Renal cortical epithelial cell (primary cell): ENCODE measurements around the gene CHMP4A. TPM values are rescaled to one million over a fixed set of nuclear protein-coding genes. Genes with fewer than 3 reads are reported as not detected.
"Not testable (repeated sequence)": the region's sequence is repeated elsewhere in the genome, so short reads cannot be mapped to it uniquely, and the experiment has no call there.

ENCODE experiments used
- DNase-seq: peaks from one replicate; pipeline ENCODE4 v3.0.0-alpha.2; 2011; ENCODE audit warnings: low read depth
- total RNA-seq: library from RNA; depleted of rRNA; stranded (reverse); fragments of >200 nt; gene quantifications from 2 replicates; pipeline ENCODE4 v1.2.3, GENCODE V29; 2014

The CHMP4A gene
- total RNA-seq, 1 donor from 2014 or later = 65.1 TPM

DNA sequence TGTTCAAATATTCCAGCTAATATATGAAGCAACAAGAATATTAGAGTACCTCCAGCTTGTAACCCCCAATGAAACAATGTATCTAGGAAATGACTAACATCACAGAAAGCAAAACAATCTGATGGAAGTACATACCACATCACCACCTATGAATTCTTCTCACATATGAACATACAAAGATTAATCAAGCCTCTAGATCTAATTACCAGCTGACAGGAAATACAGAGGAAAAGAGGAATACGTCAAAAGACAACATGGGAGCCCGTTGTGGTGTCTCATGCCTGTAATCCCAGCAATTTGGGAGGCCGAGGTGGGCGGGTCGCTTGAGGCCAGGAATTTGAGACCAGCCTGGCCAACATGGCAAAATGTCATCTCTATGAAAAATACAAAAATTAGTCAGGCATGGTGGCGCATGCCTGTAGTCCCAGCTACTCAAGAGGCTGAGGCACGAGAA lies 11.4 kb upstream of the CHMP4A start:
- peak; percentile 60 for DNase-seq

DNA sequence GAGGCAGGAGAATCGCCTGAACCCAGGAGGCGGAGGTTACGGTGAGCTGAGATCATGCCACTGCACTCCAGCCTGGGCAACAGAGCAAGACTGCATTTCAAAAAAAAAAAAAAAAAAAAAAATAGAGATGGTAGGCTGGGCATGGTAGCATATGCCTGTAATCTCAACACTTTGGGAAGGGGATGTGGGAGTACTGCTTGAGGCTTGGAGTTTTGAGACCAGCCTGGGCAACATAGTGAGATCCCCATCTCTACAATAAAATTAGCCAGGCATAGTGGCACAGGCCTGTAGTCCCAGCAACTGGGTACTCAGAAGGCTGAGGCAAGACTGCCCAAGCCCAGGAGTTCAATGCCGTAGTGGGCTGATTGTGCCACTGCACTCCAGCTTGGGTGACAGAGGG lies 9.7 kb upstream of the CHMP4A start:
- not testable (repeated sequence) for DNase-seq

DNA sequence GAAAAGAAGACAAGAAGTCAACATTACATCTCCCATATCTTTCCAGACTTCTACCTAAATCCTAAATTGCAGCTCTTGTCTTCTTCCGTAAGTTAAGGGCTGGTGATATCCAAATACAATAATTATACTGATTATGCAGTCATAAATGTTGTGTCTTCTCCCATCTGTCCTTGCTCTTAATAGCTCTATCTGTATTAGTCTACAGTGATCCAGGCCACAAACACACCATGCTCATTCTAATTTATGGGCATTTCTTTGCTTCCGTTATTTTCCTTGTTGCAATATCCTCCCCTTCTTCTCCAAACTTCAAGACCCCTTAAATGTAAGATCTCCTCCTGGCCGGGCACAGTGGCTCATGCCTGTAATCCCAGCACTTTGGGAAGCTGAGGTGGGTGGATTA lies 6.2 kb upstream of the CHMP4A start:
- no peak for DNase-seq

DNA sequence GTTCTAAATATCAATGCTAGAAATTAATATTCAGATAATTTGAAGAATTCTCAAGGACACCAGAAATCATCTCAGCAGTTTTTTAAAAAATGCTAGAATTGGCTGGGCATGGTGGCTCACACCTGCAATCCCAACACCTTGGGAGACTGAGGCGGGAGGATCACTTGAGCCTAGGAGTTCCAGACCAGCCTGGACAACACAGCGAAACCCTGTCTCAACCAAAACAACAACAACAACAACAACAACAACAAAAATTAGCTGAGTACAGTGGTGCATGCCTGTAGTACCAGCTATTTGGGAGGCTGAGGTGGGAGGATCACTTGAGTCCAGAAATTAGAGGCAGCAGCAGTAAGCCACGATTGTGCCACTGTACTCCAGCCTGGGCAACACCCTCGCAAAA lies 5.8 kb upstream of the CHMP4A start:
- no peak for DNase-seq

DNA sequence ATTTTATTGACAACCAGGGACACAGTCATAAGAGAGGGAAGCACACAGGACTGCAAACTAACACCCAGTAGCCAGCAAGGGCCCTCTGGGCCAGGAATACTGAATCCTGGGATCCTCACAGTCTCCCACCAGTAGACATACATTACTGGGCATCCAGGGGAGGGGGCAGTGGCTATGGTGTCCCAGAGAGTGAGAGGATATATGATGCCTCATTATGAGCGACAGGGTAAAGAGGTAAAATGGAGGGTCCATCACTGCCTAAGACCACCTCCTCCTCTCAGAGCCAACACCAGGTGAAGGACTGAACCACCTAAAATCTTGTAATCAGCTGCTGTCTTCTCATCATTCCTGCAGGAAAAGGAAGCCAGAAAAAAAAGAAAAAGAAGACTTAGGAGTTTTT lies 3.6 kb upstream of the CHMP4A start:
- not testable (repeated sequence) for DNase-seq

DNA sequence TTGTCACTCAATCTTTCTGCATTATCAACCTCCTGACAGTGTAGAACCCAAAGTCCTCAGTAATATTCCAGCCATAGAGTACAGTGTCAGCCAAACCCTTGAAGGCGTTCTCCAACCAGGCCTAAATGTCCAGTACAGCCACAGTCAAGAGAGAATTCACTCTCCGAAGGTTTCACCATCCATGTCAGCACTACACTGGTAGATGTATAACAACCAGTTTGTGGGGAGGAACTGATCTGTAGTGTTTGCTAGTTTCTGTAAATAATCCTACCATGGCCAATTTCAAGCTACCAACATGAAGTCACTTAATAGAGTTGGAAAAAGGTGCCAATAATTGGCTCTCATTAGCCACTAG lies 3.0 kb upstream of the CHMP4A start:
- no peak for DNase-seq

DNA sequence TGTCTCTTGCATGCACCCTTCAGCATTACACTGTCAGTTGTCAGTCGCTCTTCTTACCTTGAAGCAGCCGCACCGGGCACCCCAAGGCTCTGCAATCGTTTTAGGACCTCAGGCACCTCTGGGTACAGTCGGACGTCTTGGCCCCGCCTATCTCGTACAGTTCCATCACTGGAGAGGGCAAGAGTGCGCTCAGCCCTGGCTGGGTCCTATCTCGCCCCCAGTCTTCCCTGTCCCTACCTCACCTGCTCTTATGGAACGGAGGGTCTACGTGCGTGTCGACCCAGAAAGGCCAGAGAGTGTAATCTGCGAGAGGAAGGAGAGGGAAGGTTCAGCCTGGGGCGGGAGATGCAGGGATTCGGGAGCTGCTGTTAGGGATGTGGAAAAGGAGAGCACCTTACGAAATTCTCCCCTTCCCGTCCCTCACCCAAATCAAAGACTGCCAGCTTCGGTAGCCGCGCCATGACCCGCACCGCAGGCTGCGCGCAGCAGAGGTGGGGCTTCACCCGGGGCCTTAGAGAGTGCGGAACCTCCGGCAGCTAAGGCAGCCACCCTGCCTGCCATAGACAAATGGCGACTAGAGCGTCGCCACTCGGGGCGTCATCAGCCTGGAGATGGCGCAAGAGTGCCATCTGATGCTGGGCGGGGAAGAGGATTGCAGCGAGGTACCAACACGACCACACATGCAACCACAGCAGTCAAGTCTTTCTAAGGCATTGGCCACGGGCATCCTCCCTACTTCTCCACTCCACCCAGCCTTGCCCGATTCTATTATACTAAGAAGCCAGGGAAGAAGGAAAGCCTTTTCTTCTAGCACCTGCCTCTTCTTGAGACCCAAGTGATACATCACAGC lies 2.4 kb upstream of the CHMP4A start, which contains the start of gene MDP1:
Gene MDP1, minus strand, starts transcription at position 572 of the 850 bp plus-strand sequence. Its CDS starts 111 bp downstream, at position 461.
- DNase-seq = peak; percentile 79

DNA sequence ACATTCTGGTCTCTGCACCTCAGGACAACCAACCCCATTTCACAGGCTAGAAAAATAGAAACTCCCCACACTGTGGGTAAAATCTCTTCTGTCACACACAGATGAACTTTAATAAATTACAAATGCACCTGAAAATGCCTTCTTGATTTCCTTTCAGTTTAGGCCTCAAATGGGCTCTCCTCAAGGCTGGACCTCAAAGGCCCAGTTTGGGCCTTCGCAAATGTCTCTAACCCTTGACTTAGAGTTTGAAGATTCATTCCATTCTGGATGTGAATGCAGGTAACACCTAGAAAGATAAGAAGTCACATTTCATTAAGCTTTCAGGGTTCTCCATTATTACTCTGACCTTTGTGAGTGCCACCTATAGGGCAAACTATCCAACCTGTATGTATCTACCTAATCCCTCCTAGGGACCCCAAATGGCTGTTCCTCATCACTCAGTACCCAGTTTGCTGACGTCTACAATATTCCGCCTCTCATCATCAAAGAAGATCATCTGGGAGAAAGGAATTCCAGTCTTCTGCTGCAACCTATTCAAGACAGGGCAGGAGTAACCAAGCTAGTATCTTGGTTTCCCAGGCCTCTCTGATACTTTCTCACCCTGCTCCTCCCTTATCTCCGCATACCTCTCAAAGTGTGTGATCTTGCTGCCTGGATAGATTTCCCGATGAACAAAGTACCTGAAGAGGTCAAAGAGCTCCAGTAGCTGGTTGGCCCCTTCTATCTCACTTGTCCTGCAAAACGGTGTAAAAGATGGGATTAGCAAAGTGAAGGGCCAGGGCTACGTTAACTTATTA lies 776 bp upstream of the CHMP4A start:
- DNase-seq = no peak

DNA sequence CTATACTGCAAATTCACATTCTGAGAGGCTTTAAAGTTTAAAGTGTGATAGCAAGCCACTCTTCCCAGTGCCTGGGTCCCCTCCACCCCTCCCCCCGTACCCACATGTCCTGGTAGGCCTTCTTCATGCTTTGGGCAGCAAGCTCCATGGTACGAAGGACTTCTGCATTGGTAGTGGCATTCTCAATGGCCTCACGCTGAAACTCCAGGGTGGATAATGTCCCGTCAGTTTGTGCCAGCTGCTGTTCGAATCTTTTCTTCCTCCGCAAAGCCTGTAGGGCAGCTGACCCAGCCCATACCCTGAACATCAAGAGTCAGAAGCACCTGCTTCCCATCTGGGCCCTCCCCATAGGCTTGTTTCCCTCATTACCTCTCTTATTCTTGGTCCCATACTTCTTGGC lies 2.0 kb downstream of the CHMP4A start:
- DNase-seq = no peak

DNA sequence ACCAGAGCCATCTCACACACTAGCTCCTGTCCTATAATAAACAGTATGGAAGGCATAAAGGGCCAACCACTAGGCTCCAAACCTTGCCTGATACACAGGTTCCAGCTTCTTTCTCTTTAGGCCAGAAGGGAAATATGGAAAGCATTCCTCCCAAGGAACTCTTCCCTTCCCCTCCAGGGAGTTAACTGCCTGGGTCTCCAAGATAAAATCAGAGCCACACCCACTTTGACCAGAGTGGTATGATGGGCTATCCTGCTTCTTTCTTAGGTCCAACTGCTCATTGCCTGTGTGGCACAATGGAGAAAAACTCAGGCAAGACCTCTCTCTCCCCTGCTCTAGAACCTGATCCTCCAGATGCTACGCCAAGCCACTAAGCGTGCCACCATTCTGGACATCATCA lies 5.7 kb downstream of the CHMP4A start:
- DNase-seq = no peak

DNA sequence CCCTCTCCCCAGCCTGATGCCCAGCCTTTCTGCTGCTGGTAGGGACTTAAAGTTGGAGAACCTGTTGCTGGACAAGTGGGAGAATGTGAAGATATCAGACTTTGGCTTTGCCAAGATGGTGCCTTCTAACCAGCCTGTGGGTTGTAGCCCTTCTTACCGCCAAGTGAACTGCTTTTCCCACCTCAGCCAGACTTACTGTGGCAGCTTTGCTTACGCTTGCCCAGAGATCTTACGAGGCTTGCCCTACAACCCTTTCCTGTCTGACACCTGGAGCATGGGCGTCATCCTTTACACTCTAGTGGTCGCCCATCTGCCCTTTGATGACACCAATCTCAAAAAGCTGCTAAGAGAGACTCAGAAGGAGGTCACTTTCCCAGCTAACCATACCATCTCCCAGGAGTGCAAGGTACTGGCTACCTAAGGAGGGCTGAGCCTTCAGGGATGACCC lies 6.2 kb downstream of the CHMP4A start:
- DNase-seq = no peak

DNA sequence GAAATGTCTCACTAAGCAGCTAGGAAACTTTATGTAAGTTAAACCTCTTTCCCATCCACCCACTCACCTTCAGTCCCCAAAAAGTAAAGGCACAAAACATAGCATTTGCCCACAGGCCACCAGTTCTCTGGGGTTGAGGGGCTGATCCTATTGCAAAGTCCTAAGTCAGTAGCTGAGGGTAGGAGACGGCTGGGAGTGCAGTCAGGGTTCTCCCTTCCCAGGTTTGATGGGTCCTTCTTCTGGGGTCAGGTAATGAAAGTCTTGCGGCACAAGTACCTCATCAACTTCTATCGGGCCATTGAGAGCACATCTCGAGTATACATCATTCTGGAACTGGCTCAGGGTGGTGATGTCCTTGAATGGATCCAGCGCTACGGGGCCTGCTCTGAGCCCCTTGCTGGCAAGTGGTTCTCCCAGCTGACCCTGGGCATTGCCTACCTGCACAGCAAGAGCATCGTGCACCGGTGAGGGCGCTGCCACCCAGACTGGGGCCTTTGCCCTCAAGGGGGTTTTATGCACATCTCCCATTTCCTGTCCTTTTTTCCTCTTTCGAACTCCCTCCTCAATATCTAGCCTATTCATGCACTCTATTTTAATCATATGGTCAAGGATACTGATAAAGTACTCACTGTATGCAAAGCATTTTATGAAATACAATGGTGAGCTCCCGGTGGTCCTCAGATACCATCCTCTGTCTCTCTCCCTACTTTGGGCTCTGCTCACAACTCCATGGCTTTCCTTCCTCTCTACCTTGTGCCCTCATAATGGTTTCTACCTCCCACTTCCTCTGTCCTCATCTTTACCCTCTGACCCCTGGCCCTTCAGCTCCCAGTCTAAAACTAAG lies 6.8 kb downstream of the CHMP4A start:
- no peak for DNase-seq

DNA sequence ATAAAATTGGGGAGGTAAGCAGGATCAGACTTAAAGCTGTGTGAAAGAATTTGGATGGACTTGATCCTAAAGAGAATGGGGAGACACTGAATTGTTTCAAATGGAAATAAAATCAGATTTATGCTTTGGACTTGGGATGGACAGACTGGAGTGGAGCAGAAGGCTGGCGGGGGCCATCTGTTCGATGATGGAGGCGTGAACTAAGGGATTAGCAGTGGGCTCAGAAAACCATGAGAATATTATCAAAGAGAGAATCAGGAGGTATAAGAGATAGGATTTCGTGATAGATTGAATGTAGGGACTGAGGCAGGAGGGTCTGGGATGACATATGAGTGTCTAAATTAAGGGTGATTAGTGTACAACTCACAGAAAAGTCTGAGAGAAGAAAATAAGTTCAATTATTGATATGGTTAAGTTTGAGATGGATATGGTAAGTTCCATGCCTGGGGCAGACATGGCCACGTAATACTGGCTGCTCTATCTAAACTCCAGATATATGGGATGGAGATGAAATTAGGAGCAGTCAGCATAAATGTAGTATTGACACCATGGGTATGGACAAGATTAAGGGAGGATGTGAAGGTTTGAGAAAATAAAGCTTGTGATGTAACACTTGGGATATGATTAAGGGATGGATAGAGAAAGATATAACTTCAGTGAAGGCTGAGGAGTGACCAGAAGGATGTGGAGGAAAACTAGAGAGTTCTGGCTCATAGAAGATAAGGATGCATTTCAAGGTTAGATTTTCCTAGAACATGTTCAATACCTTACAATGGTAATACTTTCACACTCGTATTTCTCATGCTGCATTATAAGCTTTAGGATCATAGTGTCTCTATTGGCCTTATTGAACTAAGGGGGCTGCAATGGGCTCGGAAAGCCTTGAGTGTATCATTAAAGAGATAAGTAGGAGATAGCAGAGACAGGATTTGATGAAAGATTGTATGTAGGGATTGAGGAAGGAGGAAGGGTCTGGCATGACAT lies 8.8 kb downstream of the CHMP4A start:
- DNase-seq = no peak

DNA sequence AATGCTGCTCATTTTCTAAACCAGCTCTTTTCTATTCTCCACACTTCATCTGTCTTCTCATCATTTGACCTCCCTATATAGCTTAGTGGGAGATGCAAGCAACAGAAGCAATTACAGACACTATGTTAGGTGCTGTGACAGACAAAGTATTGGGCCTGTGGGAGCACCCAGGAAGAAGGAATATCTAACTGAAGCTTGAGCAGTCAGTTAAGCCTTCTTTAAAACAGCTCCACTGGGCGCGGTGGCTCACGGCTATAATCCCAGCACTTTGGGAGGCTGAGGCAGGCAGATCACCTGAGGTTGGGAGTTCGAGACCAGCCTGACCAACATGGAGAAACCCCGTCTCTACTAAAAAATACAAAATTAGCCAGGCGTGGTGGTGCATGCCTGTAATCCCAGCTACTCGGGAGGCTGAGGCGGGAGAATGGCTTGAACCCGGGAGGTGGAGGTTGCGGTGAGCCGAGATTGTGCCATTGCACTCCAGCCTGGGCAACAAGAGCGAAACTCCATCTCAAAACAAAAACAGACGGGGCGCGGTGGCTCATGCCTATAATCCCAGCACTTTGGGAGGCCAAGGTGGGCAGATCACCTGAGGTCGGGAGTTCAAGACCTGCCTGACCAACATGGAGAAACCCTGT lies 9.9 kb downstream of the CHMP4A start:
- DNase-seq = not testable (repeated sequence)

DNA sequence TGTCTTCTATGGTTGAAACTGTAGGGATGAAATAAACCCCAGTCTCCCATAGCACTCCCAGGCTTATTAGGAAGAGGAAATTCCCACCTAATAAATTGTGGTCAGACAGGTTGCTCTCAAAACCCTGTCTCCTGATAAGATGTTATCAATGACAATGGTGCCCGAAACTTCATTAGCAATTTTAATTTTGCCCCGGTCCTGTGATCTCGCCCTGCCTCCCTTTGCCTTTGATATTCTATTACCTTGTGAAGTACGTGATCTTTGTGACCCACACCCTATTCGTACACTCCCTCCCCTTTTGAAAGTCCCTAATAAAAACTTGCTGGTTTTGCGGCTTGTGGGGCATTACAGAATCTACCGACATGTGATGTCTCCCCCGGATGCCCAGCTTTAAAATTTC lies 10.8 kb downstream of the CHMP4A start:
- DNase-seq = not testable (repeated sequence)

DNA sequence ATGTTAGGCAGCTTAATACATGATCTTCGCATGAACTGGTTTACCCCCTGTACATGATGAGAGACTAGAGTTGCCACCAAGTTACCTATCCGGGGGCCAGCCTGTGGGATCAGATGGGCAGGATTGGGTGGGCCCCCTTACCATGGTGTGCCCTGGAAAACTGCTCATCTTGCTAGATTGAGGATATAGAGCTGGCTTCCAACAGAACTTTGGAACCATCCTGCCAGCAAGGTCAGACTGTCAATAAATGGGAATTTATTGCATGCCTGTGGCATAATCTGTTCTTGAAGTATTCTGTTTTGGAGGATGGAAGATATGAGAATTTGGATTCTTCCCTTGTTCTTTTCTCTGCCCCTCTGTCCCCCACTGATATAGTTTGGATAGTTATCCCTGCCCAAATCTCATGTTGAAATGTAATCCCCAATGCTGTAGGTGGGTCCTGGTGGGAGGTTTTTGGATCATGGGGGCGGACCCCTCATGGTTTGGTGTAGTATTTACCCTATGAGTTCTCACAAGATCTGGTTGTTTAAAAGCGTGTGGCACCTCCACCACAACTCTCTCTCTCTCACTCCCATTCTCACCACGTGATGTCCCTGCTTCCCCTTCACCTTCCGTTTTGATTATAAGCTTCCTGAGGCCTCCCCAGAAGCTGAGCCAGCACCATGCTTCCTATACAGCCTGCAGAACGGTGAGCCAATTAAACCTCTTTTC lies 14.3 kb downstream of the CHMP4A start:
- DNase-seq = no peak

DNA sequence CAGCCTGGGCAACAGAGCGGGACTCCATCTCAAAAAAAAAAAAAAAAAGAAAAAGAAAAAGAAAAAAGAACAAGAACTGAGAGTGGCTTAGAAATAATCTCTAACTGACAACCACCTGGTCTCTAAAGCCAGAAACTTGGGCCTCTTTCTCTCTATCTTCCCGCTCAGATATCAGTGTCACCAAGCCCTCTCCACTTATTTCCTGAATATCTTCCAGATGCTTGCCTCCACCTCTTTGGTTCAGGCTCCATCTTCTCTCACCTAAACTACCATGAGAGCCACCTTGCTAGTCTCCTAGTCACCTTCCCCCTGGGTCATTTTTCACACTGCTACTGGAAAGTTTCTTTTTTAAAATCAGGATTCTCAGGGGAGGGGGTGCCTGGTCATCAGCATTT lies 16.2 kb downstream of the CHMP4A start:
- no peak for DNase-seq

DNA sequence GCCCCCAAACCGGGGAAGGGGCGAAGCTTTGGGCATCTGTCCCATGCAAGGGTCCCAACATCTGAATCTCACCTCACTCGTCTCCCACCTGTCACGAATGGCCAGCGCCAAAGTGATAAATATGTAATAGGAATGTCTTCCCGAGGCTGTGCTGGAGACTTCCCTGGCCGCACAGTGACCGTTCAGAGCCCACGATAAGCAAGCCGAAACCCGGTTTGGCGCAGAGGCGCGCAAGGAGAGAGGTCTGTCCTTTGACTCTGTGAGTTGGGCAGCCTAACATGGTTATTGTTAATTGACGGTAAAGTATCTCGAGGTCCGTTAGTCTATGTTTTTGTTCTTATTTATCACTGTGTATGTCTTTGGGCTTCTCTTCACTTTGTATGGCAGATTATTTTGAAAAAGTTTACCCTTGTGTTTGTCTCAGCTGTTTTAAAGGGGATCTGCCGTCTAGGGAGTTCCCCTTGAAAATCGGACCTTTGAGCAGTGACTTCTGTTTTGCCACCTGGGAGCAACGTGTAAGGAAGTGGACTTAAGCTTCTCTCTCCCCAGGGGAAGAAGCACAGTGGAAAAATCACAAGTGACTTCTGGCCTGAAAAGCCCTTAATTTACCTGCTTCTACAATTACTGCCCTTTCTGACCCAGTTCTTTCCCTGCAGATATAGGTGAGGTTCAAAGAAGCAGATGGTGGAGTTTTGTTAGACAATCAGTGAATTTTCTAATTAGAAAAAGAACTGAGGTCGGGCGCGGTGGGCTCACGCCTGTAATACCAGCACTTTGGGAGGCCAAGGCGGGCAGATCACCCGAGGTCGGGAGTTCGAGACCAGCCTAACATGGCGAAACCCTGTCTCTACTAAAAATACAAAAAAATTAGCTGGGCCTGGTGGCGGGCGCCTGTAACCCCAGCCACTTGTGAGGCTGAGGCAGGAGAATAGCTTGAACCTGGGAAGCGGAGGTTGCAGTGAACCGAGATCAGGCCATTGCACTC lies 16.9 kb downstream of the CHMP4A start:
- DNase-seq = no peak
